A549 (cell line): ENCODE data around the gene KRT17. TPM values are rescaled to one million over a fixed set of nuclear protein-coding genes. Genes with fewer than 3 reads are reported as not detected.
"Not testable (repeated sequence)": the region's sequence is repeated elsewhere in the genome, so short reads cannot be mapped to it uniquely, and the experiment has no call there.

Experiments
- ATAC-seq, 2 experiments: fragments of 200-7000 bp in 1 of 2; fragments of >200 bp in 1 of 2; cut with Nextera tagmentation in 1 of 2; cut with Tn5 transposase in 1 of 2; 3 replicates each; pipeline versions ENCODE4 v1.8.0 to v1.9.1; 2018 to 2020; ENCODE audit warnings: mild to moderate bottlenecking in 1 of 2, moderate library complexity in 1 of 2
- CTCF ChIA-PET: fragments of 300-600 bp; sonication (Branson Sonifier 250); formaldehyde crosslinking; extraction: SDS; loops from one replicate; lab custom pipeline; 2021; ENCODE audit warnings: antibody characterized with exemption, inconsistent platforms; lab: Yijun Ruan, JAX
- POLR2A ChIA-PET: fragments of 350-600 bp; formaldehyde crosslinking; extraction: SDS; loops from one replicate; lab custom pipeline; 2021; ENCODE audit warnings: antibody characterized with exemption, inconsistent platforms; lab: Yijun Ruan, JAX
- DNase-seq, 2 experiments: peaks; one replicate each; pipeline versions ENCODE4 v3.0.0 to v3.0.0-alpha.2; 2011 to 2016; ENCODE audit warnings: low read depth in 1 of 2, low spot score in 1 of 2
- FAIRE-seq: peaks from 2 replicates; lab custom pipeline; 2011; peaks lifted over from hg19 to GRCh38; lab: Jason Lieb, UNC
- H3K27ac ChIP-seq, 2 experiments: fragments of >200 bp; sonication (Bioruptor Twin); formaldehyde crosslinking; 3 replicates each; pipeline ENCODE4 v1.5.1; 2016 to 2017
- H3K4me1 ChIP-seq: fragments of >200 bp; sonication (Bioruptor Twin); formaldehyde crosslinking; 3 replicates; pipeline ENCODE4 v1.6.1; 2016
- H3K4me2 ChIP-seq: fragments of >200 bp; sonication (Bioruptor Twin); formaldehyde crosslinking; 3 replicates; pipeline ENCODE4 v1.6.1; 2016
- H3K4me3 ChIP-seq: fragments of >200 bp; sonication (Bioruptor Twin); formaldehyde crosslinking; 3 replicates; pipeline ENCODE4 v1.5.1; 2016
- H3K9me3 ChIP-seq: fragments of >200 bp; sonication (Bioruptor Twin); formaldehyde crosslinking; 3 replicates; pipeline ENCODE4 v1.6.1; 2016
- BHLHE40 ChIP-seq: IDR thresholded peaks from 2 replicates; pipeline ENCODE4 v1.6.1; 2012; ENCODE audit warnings: low read depth, low read length, inconsistent platforms
- CBX8 ChIP-seq: fragments of 200-600 bp; sonication (generic); IDR thresholded peaks from 2 replicates; pipeline ENCODE4 v1.6.1; 2016
- FOSB ChIP-seq: fragments of 250-450 bp; sonication (Bioruptor Pico); IDR thresholded peaks from 2 replicates; pipeline ENCODE4 v1.5.0; 2020; ENCODE audit warnings: mild to moderate bottlenecking, moderate library complexity
- GATA3 ChIP-seq: IDR thresholded peaks from 2 replicates; pipeline ENCODE4 v1.6.1; 2012; ENCODE audit warnings: borderline replicate concordance
- HDAC2 ChIP-seq: fragments of 200-600 bp; sonication (generic); IDR thresholded peaks from 2 replicates; pipeline ENCODE4 v1.6.1; 2016
- HEYL ChIP-seq: fragments of 250-450 bp; sonication (Bioruptor Pico); IDR thresholded peaks from 2 replicates; pipeline ENCODE4 v1.8.0; 2021; ENCODE audit warnings: mild to moderate bottlenecking, moderate library complexity
- HOXB5 ChIP-seq: fragments of 250-450 bp; sonication (Bioruptor Pico); IDR thresholded peaks from 2 replicates; pipeline ENCODE4 v1.5.0; 2020; ENCODE audit warnings: mild to moderate bottlenecking, moderate library complexity
- KDM1A ChIP-seq: fragments of 200-600 bp; sonication (generic); IDR thresholded peaks from 2 replicates; pipeline ENCODE4 v1.6.1; 2016; ENCODE audit warnings: low read depth, mild to moderate bottlenecking
- MAFK ChIP-seq: fragments of 450-650 bp; IDR thresholded peaks from 2 replicates; pipeline ENCODE4 v1.6.1; 2014; ENCODE audit not compliant: partially characterized antibody
- NPAS2 ChIP-seq: fragments of 250-450 bp; sonication (Bioruptor Pico); IDR thresholded peaks from 2 replicates; pipeline ENCODE4 v1.8.0; 2022; ENCODE audit warnings: mild to moderate bottlenecking, moderate library complexity, borderline replicate concordance
- NR3C1 ChIP-seq: fragments of >200 bp; sonication (Bioruptor Twin); formaldehyde crosslinking; IDR thresholded peaks from 3 replicates; pipeline ENCODE4 v1.6.1; 2017
- POLR2A ChIP-seq: IDR thresholded peaks from 2 replicates; pipeline ENCODE4 v1.6.1; 2012; ENCODE audit warnings: mild to moderate bottlenecking, low read length
- POLR2AphosphoS2 ChIP-seq: conservative IDR thresholded peaks from 2 replicates; pipeline ENCODE4 v1.6.1; 2012; ENCODE audit warnings: low read length, improper control_type of control experiment, inconsistent platforms
- RARB ChIP-seq: fragments of 250-450 bp; sonication (Bioruptor Pico); IDR thresholded peaks from 2 replicates; pipeline ENCODE4 v1.8.0; 2021; ENCODE audit warnings: mild to moderate bottlenecking, moderate library complexity
- RFX5 ChIP-seq: fragments of 450-650 bp; IDR thresholded peaks from 2 replicates; pipeline ENCODE4 v1.7.1; 2014; ENCODE audit warnings: antibody characterized with exemption, mild to moderate bottlenecking, moderate library complexity
- SMC3 ChIP-seq: fragments of >200 bp; sonication (Bioruptor Twin); formaldehyde crosslinking; IDR thresholded peaks from 3 replicates; pipeline ENCODE4 v1.6.1; 2018; ENCODE audit warnings: inconsistent platforms
- ZC3H11A ChIP-seq: fragments of 450-650 bp; IDR thresholded peaks from 2 replicates; pipeline ENCODE4 v1.6.1; 2014; ENCODE audit warnings: antibody characterized with exemption, mild to moderate bottlenecking
- ZSCAN20 ChIP-seq: fragments of 250-450 bp; sonication (Bioruptor Pico); IDR thresholded peaks from 2 replicates; pipeline ENCODE4 v1.8.0; 2022; ENCODE audit warnings: mild to moderate bottlenecking, moderate library complexity
- WGBS: methylation state at CpG from one replicate; pipeline ENCODE4 v1.1.6; 2017; ENCODE audit errors: missing lambda C conversion rate; 5-methylcytosine and 5-hydroxymethylcytosine counted together
- polyA plus RNA-seq, 4 experiments: library from polyadenylated mRNA; depleted of rRNA in 3 of 4; stranded (reverse); fragments of >200 nt; fragmentation: RNase III in 1 of 4; extraction: RNeasy Plus Mini Kit Qiagen cat#74134 plus additional on column Dnase treatment in 1 of 4; gene quantifications; 2 replicates in 3 of 4; 3 replicates in 1 of 4; pipeline ENCODE4 v1.2.3, GENCODE V29; 2011 to 2017
- TF ChIP-seq, protein P1 (sequence below): IDR thresholded peaks from 2 replicates; pipeline ENCODE4 v1.6.1; 2012; ENCODE audit warnings: low read depth, borderline replicate concordance
- TF ChIP-seq, protein P2 (sequence below): fragments of >200 bp; sonication (Bioruptor Twin); formaldehyde crosslinking; IDR thresholded peaks from 2 replicates; pipeline ENCODE4 v1.6.1; 2016
- TF ChIP-seq, protein P3 (sequence below): IDR thresholded peaks from 2 replicates; pipeline ENCODE4 v1.6.1; 2012
- TF ChIP-seq, protein P4 (sequence below): fragments of >200 bp; sonication (Bioruptor Twin); formaldehyde crosslinking; IDR thresholded peaks from 3 replicates; pipeline ENCODE4 v1.6.1; 2016
- TF ChIP-seq, protein P5 (sequence below): fragments of >200 bp; sonication (Bioruptor Twin); formaldehyde crosslinking; IDR thresholded peaks from 3 replicates; pipeline ENCODE4 v1.5.1; 2016

The KRT17 gene
- polyA plus RNA-seq, 2 of the 4 experiments (the other 2 are of a cell fraction) = 0.43 to 1.2 TPM

DNA sequence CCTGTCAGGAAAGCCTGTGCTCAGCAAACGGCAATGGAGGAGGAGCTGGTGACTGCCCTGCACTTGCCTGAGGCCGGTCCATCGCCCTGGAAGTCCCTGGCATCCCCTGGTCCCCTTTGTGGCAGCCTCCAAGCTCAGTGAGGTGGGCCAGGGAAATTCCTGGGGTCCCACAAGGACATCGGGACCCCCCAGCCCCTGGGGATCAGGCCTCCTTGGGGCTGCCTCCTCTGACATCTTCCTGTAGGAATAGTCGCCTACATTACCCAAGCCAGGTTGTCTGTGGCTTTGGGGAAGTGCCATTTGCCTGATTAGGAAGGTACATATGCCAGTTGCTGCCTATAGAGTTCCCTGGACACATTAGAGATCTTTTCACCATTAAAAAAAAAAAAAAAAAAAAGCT lies 45.4 kb downstream of the KRT17 start:
- TF ChIP-seq RARB (no peak), RFX5 (no peak), NPAS2 (CRISPR knock-in tag) (no peak), KDM1A (no peak), MAFK (no peak), HOXB5 (CRISPR knock-in tag) (no peak), BHLHE40 (no peak), HEYL (CRISPR knock-in tag) (no peak), POLR2AphosphoS2 (no peak)
- H3K4me2 ChIP-seq = peak overlapping the region; percentile 70
- ATAC-seq (peak in 1 of 2 experiments; percentile 16; a peak in 3 of 6 replicates), FAIRE-seq (no peak), DNase-seq (no peak)
- H3K4me3 ChIP-seq = no peak overlapping the region; the same call in 2 of the 3 replicates
- CTCF ChIA-PET = interaction anchor here (0.6 to 3.1 kb wide), 23 partner anchors 9 to 825 kb away, joined by 3 to 44 read pairs (median 5); partner anchors contain the start of genes KRT17 and KRT35
- WGBS = 58% methylated on average over 5 of the region's 5 CpGs
- POLR2A ChIA-PET = interaction anchor here (0.6 to 1.0 kb wide), 4 partner anchors 29 to 110 kb away, joined by 3 to 7 read pairs (median 4); partner anchors contain the start of gene EIF1
- peaks cover 6% of the 10 kb centered on the region for H3K4me1 ChIP-seq
- no peaks in the 10 kb centered on the region for H3K9me3 ChIP-seq
- H3K27ac ChIP-seq = no peak overlapping the region

DNA sequence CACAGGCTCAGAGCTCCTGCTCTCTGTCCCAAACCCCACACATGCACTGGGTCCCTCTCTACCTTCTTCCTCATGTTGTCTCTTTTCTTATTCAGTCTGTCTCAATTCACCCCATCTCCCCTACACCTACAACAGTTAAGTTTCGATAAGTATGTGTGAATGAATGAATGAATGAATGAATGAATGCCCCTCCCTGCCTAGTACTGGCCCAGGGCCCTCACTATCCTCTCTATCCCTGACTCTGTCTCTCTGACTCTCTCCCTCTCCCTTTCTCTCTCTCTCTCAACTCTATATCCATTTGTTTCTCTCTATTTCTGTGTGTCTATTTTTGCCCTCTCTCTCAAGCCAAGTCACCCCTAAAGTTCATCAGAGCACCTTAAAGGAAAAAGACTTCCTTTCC lies 45.8 kb downstream of the KRT17 start:
- WGBS = 79% methylated on average over 1 of the region's 1 CpG
- H3K9me3 ChIP-seq = no peaks in the 10 kb centered on the region
- ATAC-seq = no peak
- TF ChIP-seq POLR2A (no peak), FOSB (CRISPR knock-in tag) (no peak)
- TF ChIP-seq, protein P1, sequence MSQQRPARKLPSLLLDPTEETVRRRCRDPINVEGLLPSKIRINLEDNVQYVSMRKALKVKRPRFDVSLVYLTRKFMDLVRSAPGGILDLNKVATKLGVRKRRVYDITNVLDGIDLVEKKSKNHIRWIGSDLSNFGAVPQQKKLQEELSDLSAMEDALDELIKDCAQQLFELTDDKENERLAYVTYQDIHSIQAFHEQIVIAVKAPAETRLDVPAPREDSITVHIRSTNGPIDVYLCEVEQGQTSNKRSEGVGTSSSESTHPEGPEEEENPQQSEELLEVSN = no peak
- TF ChIP-seq, all 56 proteins: peak for 0
- H3K4me1 ChIP-seq = peaks cover 6% of the 10 kb centered on the region
- no peak overlapping the region for H3K4me2 ChIP-seq
- DNase-seq (no peak), FAIRE-seq (no peak)
- CTCF ChIA-PET = interaction anchor here (0.6 to 3.1 kb wide), 21 partner anchors 9 to 1789 kb away, joined by 3 to 44 read pairs (median 5); partner anchors contain the start of genes KRT17 and KRT35
- no peak overlapping the region for H3K4me3 ChIP-seq
- H3K27ac ChIP-seq = no peak overlapping the region
- POLR2A ChIA-PET = no interaction called here

DNA sequence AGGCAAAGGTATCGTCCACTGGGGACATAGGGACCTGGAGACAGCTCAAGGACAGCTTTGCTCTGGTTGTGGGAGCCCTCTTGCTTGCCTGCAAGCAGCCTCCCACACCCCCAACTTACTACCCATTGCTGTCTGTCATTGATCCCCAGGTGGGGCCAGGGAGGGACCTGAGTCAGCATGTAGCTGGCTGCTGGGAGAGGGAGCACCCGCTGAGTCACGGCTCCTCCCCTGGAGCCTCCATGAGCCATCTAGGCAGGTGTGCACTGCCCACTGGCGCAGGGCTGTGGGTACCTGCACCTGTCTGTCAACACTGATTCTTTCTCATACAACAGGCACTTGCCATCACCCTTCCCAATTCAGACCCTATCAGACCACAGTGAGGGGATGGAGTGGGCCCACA lies 47.6 kb downstream of the KRT17 start:
- POLR2A ChIA-PET = not testable (repeated sequence)

DNA sequence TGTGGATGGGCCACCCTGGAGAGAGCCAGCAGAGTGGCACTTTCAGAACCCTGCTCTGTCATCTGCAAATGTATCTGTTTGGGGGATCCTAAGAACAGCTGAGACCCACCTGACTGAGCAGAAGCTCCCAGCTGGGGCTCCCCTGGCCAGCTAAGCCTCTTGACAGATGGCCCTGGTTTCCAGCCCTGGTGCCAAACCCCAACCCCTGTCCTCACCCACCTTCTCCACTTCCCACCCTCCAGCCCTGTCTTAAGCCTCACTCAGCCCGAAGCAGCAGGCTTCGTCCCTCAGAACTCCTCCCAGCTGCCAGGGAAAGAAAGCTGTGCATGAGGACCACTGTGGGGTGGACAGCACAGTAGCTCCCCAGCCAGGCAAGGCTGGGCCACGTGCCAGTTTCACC lies 49.0 kb downstream of the KRT17 start:
- ATAC-seq = no peak
- no peaks in the 10 kb centered on the region for H3K9me3 ChIP-seq
- 47% methylated on average over 3 of the region's 3 CpGs for WGBS
- H3K4me3 ChIP-seq = no peak overlapping the region
- no peak for FAIRE-seq
- H3K27ac ChIP-seq = no peak overlapping the region
- peaks cover 6% of the 10 kb centered on the region for H3K4me1 ChIP-seq
- POLR2A ChIA-PET = no interaction called here
- DNase-seq = no peak
- TF ChIP-seq HOXB5 (CRISPR knock-in tag) (no peak), HDAC2 (no peak), SMC3 (no peak), NR3C1 (no peak), ZC3H11A (no peak), BHLHE40 (no peak), ZSCAN20 (CRISPR knock-in tag) (no peak), CBX8 (no peak), GATA3 (no peak)
- TF ChIP-seq, protein P2, sequence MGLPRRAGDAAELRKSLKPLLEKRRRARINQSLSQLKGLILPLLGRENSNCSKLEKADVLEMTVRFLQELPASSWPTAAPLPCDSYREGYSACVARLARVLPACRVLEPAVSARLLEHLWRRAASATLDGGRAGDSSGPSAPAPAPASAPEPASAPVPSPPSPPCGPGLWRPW = no peak
- TF ChIP-seq, protein P1 = no peak
- TF ChIP-seq, protein P3, sequence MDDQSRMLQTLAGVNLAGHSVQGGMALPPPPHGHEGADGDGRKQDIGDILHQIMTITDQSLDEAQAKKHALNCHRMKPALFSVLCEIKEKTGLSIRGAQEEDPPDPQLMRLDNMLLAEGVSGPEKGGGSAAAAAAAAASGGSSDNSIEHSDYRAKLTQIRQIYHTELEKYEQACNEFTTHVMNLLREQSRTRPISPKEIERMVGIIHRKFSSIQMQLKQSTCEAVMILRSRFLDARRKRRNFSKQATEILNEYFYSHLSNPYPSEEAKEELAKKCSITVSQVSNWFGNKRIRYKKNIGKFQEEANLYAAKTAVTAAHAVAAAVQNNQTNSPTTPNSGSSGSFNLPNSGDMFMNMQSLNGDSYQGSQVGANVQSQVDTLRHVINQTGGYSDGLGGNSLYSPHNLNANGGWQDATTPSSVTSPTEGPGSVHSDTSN = no peak
- TF ChIP-seq, protein P4, sequence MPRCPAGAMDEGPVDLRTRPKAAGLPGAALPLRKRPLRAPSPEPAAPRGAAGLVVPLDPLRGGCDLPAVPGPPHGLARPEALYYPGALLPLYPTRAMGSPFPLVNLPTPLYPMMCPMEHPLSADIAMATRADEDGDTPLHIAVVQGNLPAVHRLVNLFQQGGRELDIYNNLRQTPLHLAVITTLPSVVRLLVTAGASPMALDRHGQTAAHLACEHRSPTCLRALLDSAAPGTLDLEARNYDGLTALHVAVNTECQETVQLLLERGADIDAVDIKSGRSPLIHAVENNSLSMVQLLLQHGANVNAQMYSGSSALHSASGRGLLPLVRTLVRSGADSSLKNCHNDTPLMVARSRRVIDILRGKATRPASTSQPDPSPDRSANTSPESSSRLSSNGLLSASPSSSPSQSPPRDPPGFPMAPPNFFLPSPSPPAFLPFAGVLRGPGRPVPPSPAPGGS = no peak
- TF ChIP-seq, protein P5, sequence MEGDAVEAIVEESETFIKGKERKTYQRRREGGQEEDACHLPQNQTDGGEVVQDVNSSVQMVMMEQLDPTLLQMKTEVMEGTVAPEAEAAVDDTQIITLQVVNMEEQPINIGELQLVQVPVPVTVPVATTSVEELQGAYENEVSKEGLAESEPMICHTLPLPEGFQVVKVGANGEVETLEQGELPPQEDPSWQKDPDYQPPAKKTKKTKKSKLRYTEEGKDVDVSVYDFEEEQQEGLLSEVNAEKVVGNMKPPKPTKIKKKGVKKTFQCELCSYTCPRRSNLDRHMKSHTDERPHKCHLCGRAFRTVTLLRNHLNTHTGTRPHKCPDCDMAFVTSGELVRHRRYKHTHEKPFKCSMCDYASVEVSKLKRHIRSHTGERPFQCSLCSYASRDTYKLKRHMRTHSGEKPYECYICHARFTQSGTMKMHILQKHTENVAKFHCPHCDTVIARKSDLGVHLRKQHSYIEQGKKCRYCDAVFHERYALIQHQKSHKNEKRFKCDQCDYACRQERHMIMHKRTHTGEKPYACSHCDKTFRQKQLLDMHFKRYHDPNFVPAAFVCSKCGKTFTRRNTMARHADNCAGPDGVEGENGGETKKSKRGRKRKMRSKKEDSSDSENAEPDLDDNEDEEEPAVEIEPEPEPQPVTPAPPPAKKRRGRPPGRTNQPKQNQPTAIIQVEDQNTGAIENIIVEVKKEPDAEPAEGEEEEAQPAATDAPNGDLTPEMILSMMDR = no peak
- no peak overlapping the region for H3K4me2 ChIP-seq
- CTCF ChIA-PET = interaction anchor here (1.1 to 21.0 kb wide), 7 partner anchors 10 to 665 kb away, joined by 3 to 353 read pairs (median 5); no protein-coding TSS in a partner anchor

More for the DNA sequence above, 47.6 kb downstream of the KRT17 start:
- H3K27ac ChIP-seq, H3K4me2 ChIP-seq, ATAC-seq, FAIRE-seq, DNase-seq, H3K9me3 ChIP-seq, H3K4me3 ChIP-seq, H3K4me1 ChIP-seq: not testable (repeated sequence)
- TF ChIP-seq MAFK = peak; percentile 57
- CTCF ChIA-PET = interaction anchor here (1.1 to 21.0 kb wide), 6 partner anchors 10 to 667 kb away, joined by 3 to 353 read pairs (median 6); partner anchors contain the start of gene KRT14
- 51% methylated on average over 4 of the region's 4 CpGs for WGBS
